ENCODE measurements around the gene PRDM16. TPM values are rescaled to one million over a fixed set of nuclear protein-coding genes. Genes with fewer than 3 reads are reported as not detected.

The PRDM16 gene
- total and polyA plus RNA-seq, 2 experiments from 2014 or later = 0.14 to 0.16 TPM

DNA sequence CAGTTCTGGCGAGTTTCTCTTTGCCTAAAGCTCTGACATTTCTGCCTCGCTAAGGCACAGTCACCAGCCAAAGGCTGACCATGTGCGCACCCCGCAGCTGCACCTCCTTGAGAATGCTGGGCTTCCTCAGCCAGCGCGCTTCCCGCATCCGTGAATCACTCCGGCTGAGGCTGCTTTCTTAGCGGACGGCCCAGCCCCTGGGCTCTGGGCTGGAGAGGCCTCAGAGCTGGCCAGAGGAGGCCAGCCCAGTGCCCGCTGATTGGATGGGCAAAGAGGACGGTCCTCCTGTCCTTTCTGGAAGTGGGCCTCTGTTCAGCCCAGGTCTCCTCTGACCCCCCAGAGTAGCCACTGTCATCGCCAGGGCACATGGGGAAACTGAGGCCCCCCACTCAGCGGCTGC, 56.1 kb downstream of the PRDM16 start:
- DNase-seq (ENCODE audit: low spot score) (no peak), ATAC-seq (no peak)
- peaks cover 4% of the 10 kb centered on the region; the same call in 1 of the 3 replicates for H3K9me3 Mint-ChIP-seq
- H3K4me3 Mint-ChIP-seq = no peak overlapping the region
- H3K4me3 ChIP-seq = no peak overlapping the region
- no peak overlapping the region for H3K27ac ChIP-seq (ENCODE audit: low read depth)
- no peaks in the 10 kb centered on the region for H3K36me3 ChIP-seq (ENCODE audit: insufficient read depth)
- H3K27ac Mint-ChIP-seq = no peak overlapping the region
- no peaks in the 10 kb centered on the region for H3K79me2 ChIP-seq (replicated peaks; ENCODE audit: insufficient read depth)
- TF ChIP-seq, protein P1, sequence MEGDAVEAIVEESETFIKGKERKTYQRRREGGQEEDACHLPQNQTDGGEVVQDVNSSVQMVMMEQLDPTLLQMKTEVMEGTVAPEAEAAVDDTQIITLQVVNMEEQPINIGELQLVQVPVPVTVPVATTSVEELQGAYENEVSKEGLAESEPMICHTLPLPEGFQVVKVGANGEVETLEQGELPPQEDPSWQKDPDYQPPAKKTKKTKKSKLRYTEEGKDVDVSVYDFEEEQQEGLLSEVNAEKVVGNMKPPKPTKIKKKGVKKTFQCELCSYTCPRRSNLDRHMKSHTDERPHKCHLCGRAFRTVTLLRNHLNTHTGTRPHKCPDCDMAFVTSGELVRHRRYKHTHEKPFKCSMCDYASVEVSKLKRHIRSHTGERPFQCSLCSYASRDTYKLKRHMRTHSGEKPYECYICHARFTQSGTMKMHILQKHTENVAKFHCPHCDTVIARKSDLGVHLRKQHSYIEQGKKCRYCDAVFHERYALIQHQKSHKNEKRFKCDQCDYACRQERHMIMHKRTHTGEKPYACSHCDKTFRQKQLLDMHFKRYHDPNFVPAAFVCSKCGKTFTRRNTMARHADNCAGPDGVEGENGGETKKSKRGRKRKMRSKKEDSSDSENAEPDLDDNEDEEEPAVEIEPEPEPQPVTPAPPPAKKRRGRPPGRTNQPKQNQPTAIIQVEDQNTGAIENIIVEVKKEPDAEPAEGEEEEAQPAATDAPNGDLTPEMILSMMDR (conservative IDR thresholded peaks at IDR 0.05; ENCODE audit: low read depth in 2 of 2) = no peak
- TF ChIP-seq ZNF331 (CRISPR knock-in tag; IDR thresholded peaks at IDR 0.05; ENCODE audit: low read depth) = no peak
- TF ChIP-seq CREB1 (CRISPR knock-in tag; IDR thresholded peaks at IDR 0.05; ENCODE audit: low read depth) = no peak
- TF ChIP-seq ZNF114 (CRISPR knock-in tag; IDR thresholded peaks at IDR 0.05) = no peak
- TF ChIP-seq, protein P2, sequence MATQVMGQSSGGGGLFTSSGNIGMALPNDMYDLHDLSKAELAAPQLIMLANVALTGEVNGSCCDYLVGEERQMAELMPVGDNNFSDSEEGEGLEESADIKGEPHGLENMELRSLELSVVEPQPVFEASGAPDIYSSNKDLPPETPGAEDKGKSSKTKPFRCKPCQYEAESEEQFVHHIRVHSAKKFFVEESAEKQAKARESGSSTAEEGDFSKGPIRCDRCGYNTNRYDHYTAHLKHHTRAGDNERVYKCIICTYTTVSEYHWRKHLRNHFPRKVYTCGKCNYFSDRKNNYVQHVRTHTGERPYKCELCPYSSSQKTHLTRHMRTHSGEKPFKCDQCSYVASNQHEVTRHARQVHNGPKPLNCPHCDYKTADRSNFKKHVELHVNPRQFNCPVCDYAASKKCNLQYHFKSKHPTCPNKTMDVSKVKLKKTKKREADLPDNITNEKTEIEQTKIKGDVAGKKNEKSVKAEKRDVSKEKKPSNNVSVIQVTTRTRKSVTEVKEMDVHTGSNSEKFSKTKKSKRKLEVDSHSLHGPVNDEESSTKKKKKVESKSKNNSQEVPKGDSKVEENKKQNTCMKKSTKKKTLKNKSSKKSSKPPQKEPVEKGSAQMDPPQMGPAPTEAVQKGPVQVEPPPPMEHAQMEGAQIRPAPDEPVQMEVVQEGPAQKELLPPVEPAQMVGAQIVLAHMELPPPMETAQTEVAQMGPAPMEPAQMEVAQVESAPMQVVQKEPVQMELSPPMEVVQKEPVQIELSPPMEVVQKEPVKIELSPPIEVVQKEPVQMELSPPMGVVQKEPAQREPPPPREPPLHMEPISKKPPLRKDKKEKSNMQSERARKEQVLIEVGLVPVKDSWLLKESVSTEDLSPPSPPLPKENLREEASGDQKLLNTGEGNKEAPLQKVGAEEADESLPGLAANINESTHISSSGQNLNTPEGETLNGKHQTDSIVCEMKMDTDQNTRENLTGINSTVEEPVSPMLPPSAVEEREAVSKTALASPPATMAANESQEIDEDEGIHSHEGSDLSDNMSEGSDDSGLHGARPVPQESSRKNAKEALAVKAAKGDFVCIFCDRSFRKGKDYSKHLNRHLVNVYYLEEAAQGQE (IDR thresholded peaks at IDR 0.05; ENCODE audit: unreplicated experiment) = no peak
- TF ChIP-seq, protein P3, sequence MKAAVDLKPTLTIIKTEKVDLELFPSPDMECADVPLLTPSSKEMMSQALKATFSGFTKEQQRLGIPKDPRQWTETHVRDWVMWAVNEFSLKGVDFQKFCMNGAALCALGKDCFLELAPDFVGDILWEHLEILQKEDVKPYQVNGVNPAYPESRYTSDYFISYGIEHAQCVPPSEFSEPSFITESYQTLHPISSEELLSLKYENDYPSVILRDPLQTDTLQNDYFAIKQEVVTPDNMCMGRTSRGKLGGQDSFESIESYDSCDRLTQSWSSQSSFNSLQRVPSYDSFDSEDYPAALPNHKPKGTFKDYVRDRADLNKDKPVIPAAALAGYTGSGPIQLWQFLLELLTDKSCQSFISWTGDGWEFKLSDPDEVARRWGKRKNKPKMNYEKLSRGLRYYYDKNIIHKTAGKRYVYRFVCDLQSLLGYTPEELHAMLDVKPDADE (IDR thresholded peaks at IDR 0.05) = no peak
- no peak for TF ChIP-seq POLR2AphosphoS5 (IDR thresholded peaks at IDR 0.05; ENCODE audit: low read depth)
- TF ChIP-seq EZH2 (IDR thresholded peaks at IDR 0.05; ENCODE audit: low read depth, unreplicated experiment) = no peak
- TF ChIP-seq STAT1 (IDR thresholded peaks at IDR 0.05; ENCODE audit: unreplicated experiment) = no peak
- no peak for TF ChIP-seq EZH2phosphoT487 (IDR thresholded peaks at IDR 0.05; ENCODE audit: unreplicated experiment)
- no peak for TF ChIP-seq JUNB (IDR thresholded peaks at IDR 0.05; ENCODE audit: unreplicated experiment)
- TF ChIP-seq, protein P4, sequence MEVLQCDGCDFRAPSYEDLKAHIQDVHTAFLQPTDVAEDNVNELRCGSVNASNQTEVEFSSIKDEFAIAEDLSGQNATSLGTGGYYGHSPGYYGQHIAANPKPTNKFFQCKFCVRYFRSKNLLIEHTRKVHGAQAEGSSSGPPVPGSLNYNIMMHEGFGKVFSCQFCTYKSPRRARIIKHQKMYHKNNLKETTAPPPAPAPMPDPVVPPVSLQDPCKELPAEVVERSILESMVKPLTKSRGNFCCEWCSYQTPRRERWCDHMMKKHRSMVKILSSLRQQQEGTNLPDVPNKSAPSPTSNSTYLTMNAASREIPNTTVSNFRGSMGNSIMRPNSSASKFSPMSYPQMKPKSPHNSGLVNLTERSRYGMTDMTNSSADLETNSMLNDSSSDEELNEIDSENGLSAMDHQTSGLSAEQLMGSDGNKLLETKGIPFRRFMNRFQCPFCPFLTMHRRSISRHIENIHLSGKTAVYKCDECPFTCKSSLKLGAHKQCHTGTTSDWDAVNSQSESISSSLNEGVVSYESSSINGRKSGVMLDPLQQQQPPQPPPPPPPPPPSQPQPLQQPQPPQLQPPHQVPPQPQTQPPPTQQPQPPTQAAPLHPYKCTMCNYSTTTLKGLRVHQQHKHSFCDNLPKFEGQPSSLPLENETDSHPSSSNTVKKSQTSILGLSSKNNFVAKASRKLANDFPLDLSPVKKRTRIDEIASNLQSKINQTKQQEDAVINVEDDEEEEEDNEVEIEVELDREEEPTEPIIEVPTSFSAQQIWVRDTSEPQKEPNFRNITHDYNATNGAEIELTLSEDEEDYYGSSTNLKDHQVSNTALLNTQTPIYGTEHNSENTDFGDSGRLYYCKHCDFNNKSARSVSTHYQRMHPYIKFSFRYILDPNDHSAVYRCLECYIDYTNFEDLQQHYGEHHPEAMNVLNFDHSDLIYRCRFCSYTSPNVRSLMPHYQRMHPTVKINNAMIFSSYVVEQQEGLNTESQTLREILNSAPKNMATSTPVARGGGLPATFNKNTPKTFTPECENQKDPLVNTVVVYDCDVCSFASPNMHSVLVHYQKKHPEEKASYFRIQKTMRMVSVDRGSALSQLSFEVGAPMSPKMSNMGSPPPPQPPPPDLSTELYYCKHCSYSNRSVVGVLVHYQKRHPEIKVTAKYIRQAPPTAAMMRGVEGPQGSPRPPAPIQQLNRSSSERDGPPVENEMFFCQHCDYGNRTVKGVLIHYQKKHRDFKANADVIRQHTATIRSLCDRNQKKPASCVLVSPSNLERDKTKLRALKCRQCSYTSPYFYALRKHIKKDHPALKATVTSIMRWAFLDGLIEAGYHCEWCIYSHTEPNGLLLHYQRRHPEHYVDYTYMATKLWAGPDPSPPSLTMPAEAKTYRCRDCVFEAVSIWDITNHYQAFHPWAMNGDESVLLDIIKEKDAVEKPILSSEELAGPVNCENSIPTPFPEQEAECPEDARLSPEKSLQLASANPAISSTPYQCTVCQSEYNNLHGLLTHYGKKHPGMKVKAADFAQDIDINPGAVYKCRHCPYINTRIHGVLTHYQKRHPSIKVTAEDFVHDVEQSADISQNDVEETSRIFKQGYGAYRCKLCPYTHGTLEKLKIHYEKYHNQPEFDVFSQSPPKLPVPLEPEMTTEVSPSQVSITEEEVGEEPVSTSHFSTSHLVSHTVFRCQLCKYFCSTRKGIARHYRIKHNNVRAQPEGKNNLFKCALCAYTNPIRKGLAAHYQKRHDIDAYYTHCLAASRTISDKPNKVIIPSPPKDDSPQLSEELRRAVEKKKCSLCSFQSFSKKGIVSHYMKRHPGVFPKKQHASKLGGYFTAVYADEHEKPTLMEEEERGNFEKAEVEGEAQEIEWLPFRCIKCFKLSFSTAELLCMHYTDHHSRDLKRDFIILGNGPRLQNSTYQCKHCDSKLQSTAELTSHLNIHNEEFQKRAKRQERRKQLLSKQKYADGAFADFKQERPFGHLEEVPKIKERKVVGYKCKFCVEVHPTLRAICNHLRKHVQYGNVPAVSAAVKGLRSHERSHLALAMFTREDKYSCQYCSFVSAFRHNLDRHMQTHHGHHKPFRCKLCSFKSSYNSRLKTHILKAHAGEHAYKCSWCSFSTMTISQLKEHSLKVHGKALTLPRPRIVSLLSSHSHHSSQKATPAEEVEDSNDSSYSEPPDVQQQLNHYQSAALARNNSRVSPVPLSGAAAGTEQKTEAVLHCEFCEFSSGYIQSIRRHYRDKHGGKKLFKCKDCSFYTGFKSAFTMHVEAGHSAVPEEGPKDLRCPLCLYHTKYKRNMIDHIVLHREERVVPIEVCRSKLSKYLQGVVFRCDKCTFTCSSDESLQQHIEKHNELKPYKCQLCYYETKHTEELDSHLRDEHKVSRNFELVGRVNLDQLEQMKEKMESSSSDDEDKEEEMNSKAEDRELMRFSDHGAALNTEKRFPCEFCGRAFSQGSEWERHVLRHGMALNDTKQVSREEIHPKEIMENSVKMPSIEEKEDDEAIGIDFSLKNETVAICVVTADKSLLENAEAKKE (CRISPR knock-in tag; IDR thresholded peaks at IDR 0.05) = no peak
- H3K4me1 ChIP-seq (ENCODE audit: insufficient read depth) = no peaks in the 10 kb centered on the region
- no peaks in the 10 kb centered on the region for H3K36me3 Mint-ChIP-seq (ENCODE audit: low read depth)
- no peaks in the 10 kb centered on the region for H3F3A ChIP-seq (replicated peaks; ENCODE audit: low read depth)
- H3K27me3 Mint-ChIP-seq (ENCODE audit: insufficient read depth, low read depth, poor library complexity) = peaks cover 14% of the 10 kb centered on the region
- no peaks in the 10 kb centered on the region for H3K27me3 ChIP-seq (ENCODE audit: insufficient read depth)
- H3K4me1 Mint-ChIP-seq = peaks cover 31% of the 10 kb centered on the region
- H3K4me2 ChIP-seq = no peak overlapping the region
- no peaks in the 10 kb centered on the region for H3K9me2 ChIP-seq (ENCODE audit: insufficient read depth)
- H4K20me1 ChIP-seq (replicated peaks; ENCODE audit: insufficient read depth) = no peaks in the 10 kb centered on the region
- no peak overlapping the region for H2AFZ ChIP-seq

Measured in GM23338 (cell line).